Measurements from ENCODE around the gene SLC66A2.

GRCh38 chr18:79899609-79900445, 51.6 kb downstream of the SLC66A2 start:
- TF ChIP-seq CTCF (CRISPR knock-in tag; IDR thresholded peaks at IDR 0.05): no peak
- no peak for TF ChIP-seq MAX (IDR thresholded peaks at IDR 0.05)
- TF ChIP-seq FOXK1 (CRISPR knock-in tag; IDR thresholded peaks at IDR 0.05; ENCODE audit: borderline replicate concordance, low read depth): no peak
- no peak for TF ChIP-seq MAFF (IDR thresholded peaks at IDR 0.05; ENCODE audit: low read depth, low read length)
- TF ChIP-seq ZNF841 (CRISPR knock-in tag; IDR thresholded peaks at IDR 0.05; ENCODE audit: borderline replicate concordance): no peak
- no peak for TF ChIP-seq RNF2 (conservative IDR thresholded peaks at IDR 0.05; ENCODE audit: low read depth)
- no peak for TF ChIP-seq ZNF24 (IDR thresholded peaks at IDR 0.05)
- TF ChIP-seq THAP11 (CRISPR knock-in tag; IDR thresholded peaks at IDR 0.05): no peak
- TF ChIP-seq JUN (CRISPR knock-in tag; IDR thresholded peaks at IDR 0.05): no peak
- no peak for TF ChIP-seq EHMT2 (IDR thresholded peaks at IDR 0.05; ENCODE audit: borderline replicate concordance, low read depth, low read length)
- no peak for TF ChIP-seq ZNF121 (CRISPR knock-in tag; IDR thresholded peaks at IDR 0.05)
- no peak for TF ChIP-seq ESRRA (CRISPR knock-in tag; IDR thresholded peaks at IDR 0.05; ENCODE audit: low read depth)
- TF ChIP-seq SMARCE1 (IDR thresholded peaks at IDR 0.05; ENCODE audit: borderline replicate concordance): no peak
- TF ChIP-seq MXI1 (IDR thresholded peaks at IDR 0.05; ENCODE audit: borderline replicate concordance, low read depth, low read length): no peak
